Ovary (tissue), 9 donors: ENCODE measurements around the gene L2HGDH. TPM values are rescaled to one million over a fixed set of nuclear protein-coding genes. Genes with fewer than 3 reads are reported as not detected.

Experiments
- DNase-seq, 5 donors: peaks; one replicate each; pipeline ENCODE4 v3.0.0-alpha.2; 2019 to 2020
- H3K27ac ChIP-seq, 2 donors: fragments of 200-600 bp; one replicate each; pipeline versions ENCODE4 v1.5.1 to v1.8.0; 2019 to 2022
- H3K27me3 ChIP-seq: fragments of 200-600 bp; one replicate; pipeline ENCODE4 v1.8.0; 2022
- H3K36me3 ChIP-seq: fragments of 200-600 bp; sonication (generic); one replicate; pipeline ENCODE4 v1.5.1; 2019
- H3K4me1 ChIP-seq: one replicate; pipeline ENCODE4 v1.8.1; 2013; ENCODE audit warnings: mild to moderate bottlenecking, moderate library complexity; ENCODE audit not compliant: insufficient read depth
- H3K4me3 ChIP-seq: fragments of 200-600 bp; sonication (generic); one replicate; pipeline ENCODE4 v1.5.1; 2017
- H3K9me3 ChIP-seq, 2 donors: fragments of 200-600 bp in 1 of 2; sonication (generic) in 1 of 2; one replicate each; pipeline versions ENCODE4 v1.5.1 to v1.8.1; 2013 to 2019; ENCODE audit warnings: mild to moderate bottlenecking in 1 of 2, moderate library complexity in 1 of 2
- CTCF ChIP-seq, 3 donors: fragments of 450-650 bp in 2 of 3; fragments of 200-600 bp in 1 of 3; IDR thresholded peaks; one replicate each; pipeline versions ENCODE4 v1.5.1 to v1.8.0; 2016 to 2022; ENCODE audit warnings: antibody characterized with exemption in 3 of 3, mild to moderate bottlenecking in 1 of 3
- EP300 ChIP-seq: sonication (generic); formaldehyde crosslinking; IDR thresholded peaks from one replicate; pipeline ENCODE4 v1.6.1; 2017; ENCODE audit warnings: antibody characterized with exemption
- POLR2A ChIP-seq: fragments of 450-650 bp; IDR thresholded peaks from one replicate; pipeline ENCODE4 v1.6.1; 2017; ENCODE audit warnings: antibody characterized with exemption, mild to moderate bottlenecking, moderate library complexity
- WGBS, 3 donors: extraction: QIAGEN DNeasy Blood & Tissue Kit in 1 of 3; methylation state at CpG; one replicate each; pipeline versions ENCODE4 v1.1.5 to v1.1.7; 2013 to 2017; 5-methylcytosine and 5-hydroxymethylcytosine counted together
- intact Hi-C, 4 donors: fragments of 100-400 bp; cut with DNase I; formaldehyde crosslinking; loops; one replicate each; pipeline versions ENCODE4 v1.11.0 to v1.15.1; 2022 to 2023
- polyA plus RNA-seq, 2 donors: library from polyadenylated mRNA; stranded (reverse); fragments of 200-250 nt in 1 of 2; fragments of 350-450 nt in 1 of 2; fragmentation: Illumina TruSeq in 1 of 2; extraction: RNeasy Lipid Tissue Mini Kit (QIAGEN cat#74804) in 1 of 2; gene quantifications; one replicate each; pipeline ENCODE4 v1.2.3, GENCODE V29; 2013 to 2014
- total RNA-seq, 7 donors: library from RNA; depleted of rRNA in 2 of 7; stranded (reverse); fragments of >200 nt in 2 of 7; fragmentation: NEBNext Ultra II Directional in 3 of 7; extraction: Animal tissue kit (Norgen Biotek cat#: 25700) in 3 of 7; gene quantifications; one replicate each; pipeline versions ENCODE4 v1.1.0 to v1.2.4, GENCODE V29; 2016 to 2023
- donor health status: DM: no; HTN: no; CAD: no; lungs with moderate emphysema.
- donor health status: DM: no; HTN: no; CAD: no.
- donor health status: Bipolar disorder and iron deficiency.
- donor health status: DM: yes; HTN: yes; CAD: no.
- donor health status: DM: no; HTN: no; CAD: no.
- donor health status: DM: yes; HTN: yes; CAD: no.

The L2HGDH gene
- total and polyA plus RNA-seq, 9 donors: 2.3 to 5.9 (median 4.8) TPM

- H3K4me1 ChIP-seq: peaks cover 31% of the 10 kb centered on the region
- TF ChIP-seq EP300: no peak
- no peak for TF ChIP-seq POLR2A
- TF ChIP-seq CTCF (IDR thresholded peaks at IDR 0.05): no peak
- H3K27ac ChIP-seq: no peak overlapping the region
- WGBS, 3 donors: 58 to 64% (median 62%) methylated on average over 3 of the region's 3 CpGs
- DNase-seq: no peak
- intact Hi-C loops: loop anchor here in 1 of 4 donors (5.0 kb wide), 1 partner anchor 48 kb away; no protein-coding TSS in a partner anchor
- no peak overlapping the region for H3K4me3 ChIP-seq
- no peaks in the 10 kb centered on the region for H3K9me3 ChIP-seq
- no peaks in the 10 kb centered on the region for H3K27me3 ChIP-seq
- H3K36me3 ChIP-seq: no peaks in the 10 kb centered on the region
These were observed 27.3 kb upstream of the L2HGDH start for GRCh38 chr14:50339178-50339804.

DNA sequence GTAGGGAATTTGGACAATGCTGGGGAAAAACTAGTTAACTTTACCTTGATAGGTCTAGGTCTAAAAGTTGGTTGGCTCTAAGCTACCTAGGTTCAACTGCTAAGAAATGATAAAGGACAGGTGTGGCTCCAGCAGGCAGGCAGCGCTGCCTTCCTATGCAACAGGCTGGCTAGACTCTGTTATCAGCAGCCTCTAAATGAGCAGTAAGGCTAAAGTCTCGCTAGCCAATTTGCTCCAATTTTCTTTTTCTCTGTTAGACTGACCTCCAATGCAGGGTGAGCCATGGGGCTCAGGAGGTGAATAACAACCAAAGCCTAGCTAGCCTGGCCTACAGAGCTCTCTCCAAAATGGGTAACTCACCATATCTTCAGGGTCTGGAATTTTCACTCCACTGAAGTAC lies 26.6 kb upstream of the L2HGDH start:
- Histone ChIP-seq H3K4me1 (peaks cover 25% of the 10 kb centered on the region), H3K27ac (no peak overlapping the region)
- 98 to 100% (median 99%) methylated on average over 2 of the region's 2 CpGs for WGBS, 3 donors

DNA sequence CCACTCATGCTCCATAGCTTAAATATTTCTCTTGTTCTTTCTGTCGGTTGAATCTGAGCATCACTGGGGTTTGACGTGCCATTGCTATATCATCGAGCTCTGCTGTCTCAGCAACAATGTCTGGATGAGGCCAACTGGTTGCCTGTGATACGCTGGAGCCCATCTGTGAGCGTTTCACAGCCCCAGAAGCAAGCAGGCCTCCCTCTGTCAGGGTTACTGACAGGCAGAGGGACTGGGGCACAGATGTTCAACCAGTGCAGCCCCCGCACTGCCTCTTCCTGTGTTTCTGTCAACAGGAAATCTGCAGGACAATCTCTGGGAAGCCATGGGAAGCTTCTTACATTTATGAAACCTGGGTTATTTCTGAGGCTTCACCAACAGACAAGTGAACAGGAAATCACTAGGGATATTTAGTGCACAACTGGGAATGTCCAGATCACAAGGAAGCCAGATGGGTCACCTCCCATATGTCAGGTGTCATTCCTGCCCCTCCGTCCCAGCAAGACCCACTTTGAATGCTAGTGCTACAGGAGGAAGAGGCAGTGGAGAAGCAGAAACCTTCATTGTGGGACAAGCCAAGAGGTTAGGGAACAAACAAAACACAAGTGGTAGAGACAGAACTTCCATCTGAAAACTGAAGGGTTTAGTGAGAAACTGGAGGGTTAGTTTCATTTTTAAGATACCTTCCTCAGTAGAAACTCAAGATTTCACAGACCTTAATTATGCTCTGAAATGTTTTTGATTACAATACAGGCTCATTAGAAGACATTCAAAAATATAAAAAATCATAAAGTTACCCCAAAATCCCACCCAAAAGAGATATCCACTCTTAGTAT lies 24.2 kb upstream of the L2HGDH start:
- H3K4me3 ChIP-seq: no peak overlapping the region
- WGBS, 3 donors: 13 to 17% (median 15%) methylated on average over 7 of the region's 7 CpGs
- TF ChIP-seq POLR2A (no peak), EP300 (no peak), CTCF (IDR thresholded peaks at IDR 0.05) (no peak)
- H3K27me3 ChIP-seq: no peaks in the 10 kb centered on the region
- H3K27ac ChIP-seq: peak overlapping the region in 1 of 2 donors; percentile 59
- intact Hi-C loops: loop anchor here in 1 of 4 donors (5.0 kb wide), 1 partner anchor 51 kb away; no protein-coding TSS in a partner anchor
- no peaks in the 10 kb centered on the region for H3K9me3 ChIP-seq
- no peaks in the 10 kb centered on the region for H3K36me3 ChIP-seq
- DNase-seq: peak in 4 of 5 donors; percentile 33 to 44 (median 40)
- H3K4me1 ChIP-seq: peaks cover 26% of the 10 kb centered on the region

More for the DNA sequence above, 26.6 kb upstream of the L2HGDH start:
- Histone ChIP-seq H3K36me3 (no peaks in the 10 kb centered on the region), H3K4me3 (no peak overlapping the region), H3K9me3 (no peaks in the 10 kb centered on the region), H3K27me3 (no peaks in the 10 kb centered on the region)
- TF ChIP-seq CTCF (IDR thresholded peaks at IDR 0.05) (no peak), POLR2A (no peak), EP300 (no peak)
- DNase-seq: no peak
- intact Hi-C loops: loop anchor here in 1 of 4 donors (5.0 kb wide), 1 partner anchor 49 kb away; no protein-coding TSS in a partner anchor

GRCh38 chr14:50335389-50335788 lies 23.4 kb upstream of the L2HGDH start:
- Histone ChIP-seq H3K4me1 (peaks cover 24% of the 10 kb centered on the region), H3K27ac (peak overlapping the region in 1 of 2 donors; percentile 59), H3K4me3 (no peak overlapping the region), H3K27me3 (no peaks in the 10 kb centered on the region), H3K36me3 (no peaks in the 10 kb centered on the region), H3K9me3 (no peaks in the 10 kb centered on the region)
- intact Hi-C loops: loop anchor here in 1 of 4 donors (5.0 kb wide), 1 partner anchor 52 kb away; no protein-coding TSS in a partner anchor
- peak in 4 of 5 donors; percentile 46 to 64 (median 54) for DNase-seq
- TF ChIP-seq POLR2A: no peak
- no peak for TF ChIP-seq CTCF (IDR thresholded peaks at IDR 0.05)
- no peak for TF ChIP-seq EP300
- WGBS, 3 donors: 9 to 17% (median 14%) methylated on average over 7 of the region's 7 CpGs
